WTC11 (cell line): ENCODE results near the gene PARD3B.

Source experiments
- ATF1 ChIP-seq: sonication (generic); formaldehyde crosslinking; IDR thresholded peaks from 2 replicates; pipeline ENCODE4 v1.8.1; 2023; ENCODE audit warnings: mild to moderate bottlenecking, moderate library complexity, missing genetic modification reagents
- ATF2 ChIP-seq: sonication (generic); formaldehyde crosslinking; IDR thresholded peaks from 2 replicates; pipeline ENCODE4 v1.8.1; 2022; ENCODE audit warnings: low read depth, missing genetic modification reagents, borderline replicate concordance
- E2F4 ChIP-seq: sonication (generic); formaldehyde crosslinking; IDR thresholded peaks from 2 replicates; pipeline ENCODE4 v1.8.1; 2022; ENCODE audit warnings: low read depth, mild to moderate bottlenecking, moderate library complexity, missing genetic modification reagents, borderline replicate concordance
- ELF4 ChIP-seq: sonication (generic); formaldehyde crosslinking; IDR thresholded peaks from 2 replicates; pipeline ENCODE4 v1.8.1; 2022; ENCODE audit warnings: low read depth, mild to moderate bottlenecking, moderate library complexity, missing genetic modification reagents
- FOXK1 ChIP-seq: sonication (generic); formaldehyde crosslinking; IDR thresholded peaks from 2 replicates; pipeline ENCODE4 v1.8.0; 2022; ENCODE audit warnings: mild to moderate bottlenecking, moderate library complexity, missing genetic modification reagents
- HMGXB4 ChIP-seq: sonication (generic); formaldehyde crosslinking; IDR thresholded peaks from 2 replicates; pipeline ENCODE4 v1.8.1; 2023; ENCODE audit warnings: mild to moderate bottlenecking, moderate library complexity, missing genetic modification reagents
- JAZF1 ChIP-seq: fragments of 250-450 bp; sonication (Bioruptor Pico); IDR thresholded peaks from 2 replicates; pipeline ENCODE4 v1.9.0; 2021; ENCODE audit warnings: moderate library complexity, mild to moderate bottlenecking, inconsistent platforms
- NR2C2 ChIP-seq: sonication (generic); formaldehyde crosslinking; IDR thresholded peaks from 2 replicates; pipeline ENCODE4 v1.8.0; 2022; ENCODE audit warnings: mild to moderate bottlenecking, missing genetic modification reagents
- RELA ChIP-seq: sonication (generic); formaldehyde crosslinking; IDR thresholded peaks from 2 replicates; pipeline ENCODE4 v1.8.1; 2022; ENCODE audit warnings: missing genetic modification reagents, mild to moderate bottlenecking, borderline replicate concordance
- SP1 ChIP-seq: sonication (generic); formaldehyde crosslinking; conservative IDR thresholded peaks from 2 replicates; pipeline ENCODE4 v1.8.1; 2022; ENCODE audit warnings: missing genetic modification reagents
- TF ChIP-seq, protein P1 (sequence below): fragments of 200-600 bp; IDR thresholded peaks from 2 replicates; pipeline ENCODE4 v1.8.0; 2022; ENCODE audit warnings: antibody characterized with exemption
- TF ChIP-seq, protein P2 (sequence below): sonication (generic); formaldehyde crosslinking; IDR thresholded peaks from 2 replicates; pipeline ENCODE4 v1.8.1; 2023; ENCODE audit warnings: mild to moderate bottlenecking, missing genetic modification reagents
- TF ChIP-seq, protein P3 (sequence below): fragments of 250-450 bp; sonication (Bioruptor Pico); IDR thresholded peaks from 2 replicates; pipeline ENCODE4 v1.9.0; 2021; ENCODE audit warnings: mild to moderate bottlenecking

- TF ChIP-seq, protein P1, sequence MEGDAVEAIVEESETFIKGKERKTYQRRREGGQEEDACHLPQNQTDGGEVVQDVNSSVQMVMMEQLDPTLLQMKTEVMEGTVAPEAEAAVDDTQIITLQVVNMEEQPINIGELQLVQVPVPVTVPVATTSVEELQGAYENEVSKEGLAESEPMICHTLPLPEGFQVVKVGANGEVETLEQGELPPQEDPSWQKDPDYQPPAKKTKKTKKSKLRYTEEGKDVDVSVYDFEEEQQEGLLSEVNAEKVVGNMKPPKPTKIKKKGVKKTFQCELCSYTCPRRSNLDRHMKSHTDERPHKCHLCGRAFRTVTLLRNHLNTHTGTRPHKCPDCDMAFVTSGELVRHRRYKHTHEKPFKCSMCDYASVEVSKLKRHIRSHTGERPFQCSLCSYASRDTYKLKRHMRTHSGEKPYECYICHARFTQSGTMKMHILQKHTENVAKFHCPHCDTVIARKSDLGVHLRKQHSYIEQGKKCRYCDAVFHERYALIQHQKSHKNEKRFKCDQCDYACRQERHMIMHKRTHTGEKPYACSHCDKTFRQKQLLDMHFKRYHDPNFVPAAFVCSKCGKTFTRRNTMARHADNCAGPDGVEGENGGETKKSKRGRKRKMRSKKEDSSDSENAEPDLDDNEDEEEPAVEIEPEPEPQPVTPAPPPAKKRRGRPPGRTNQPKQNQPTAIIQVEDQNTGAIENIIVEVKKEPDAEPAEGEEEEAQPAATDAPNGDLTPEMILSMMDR: no peak
- no peak for TF ChIP-seq E2F4
- TF ChIP-seq, protein P2, sequence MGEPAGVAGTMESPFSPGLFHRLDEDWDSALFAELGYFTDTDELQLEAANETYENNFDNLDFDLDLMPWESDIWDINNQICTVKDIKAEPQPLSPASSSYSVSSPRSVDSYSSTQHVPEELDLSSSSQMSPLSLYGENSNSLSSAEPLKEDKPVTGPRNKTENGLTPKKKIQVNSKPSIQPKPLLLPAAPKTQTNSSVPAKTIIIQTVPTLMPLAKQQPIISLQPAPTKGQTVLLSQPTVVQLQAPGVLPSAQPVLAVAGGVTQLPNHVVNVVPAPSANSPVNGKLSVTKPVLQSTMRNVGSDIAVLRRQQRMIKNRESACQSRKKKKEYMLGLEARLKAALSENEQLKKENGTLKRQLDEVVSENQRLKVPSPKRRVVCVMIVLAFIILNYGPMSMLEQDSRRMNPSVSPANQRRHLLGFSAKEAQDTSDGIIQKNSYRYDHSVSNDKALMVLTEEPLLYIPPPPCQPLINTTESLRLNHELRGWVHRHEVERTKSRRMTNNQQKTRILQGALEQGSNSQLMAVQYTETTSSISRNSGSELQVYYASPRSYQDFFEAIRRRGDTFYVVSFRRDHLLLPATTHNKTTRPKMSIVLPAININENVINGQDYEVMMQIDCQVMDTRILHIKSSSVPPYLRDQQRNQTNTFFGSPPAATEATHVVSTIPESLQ (CRISPR knock-in tag): no peak
- no peak for TF ChIP-seq JAZF1 (CRISPR knock-in tag)
- no peak for TF ChIP-seq ATF1
- no peak for TF ChIP-seq NR2C2 (CRISPR knock-in tag)
- no peak for TF ChIP-seq ATF2 (CRISPR knock-in tag)
- TF ChIP-seq RELA: no peak
- TF ChIP-seq FOXK1: no peak
- TF ChIP-seq ELF4 (CRISPR knock-in tag): no peak
- no peak for TF ChIP-seq HMGXB4
- TF ChIP-seq, protein P3, sequence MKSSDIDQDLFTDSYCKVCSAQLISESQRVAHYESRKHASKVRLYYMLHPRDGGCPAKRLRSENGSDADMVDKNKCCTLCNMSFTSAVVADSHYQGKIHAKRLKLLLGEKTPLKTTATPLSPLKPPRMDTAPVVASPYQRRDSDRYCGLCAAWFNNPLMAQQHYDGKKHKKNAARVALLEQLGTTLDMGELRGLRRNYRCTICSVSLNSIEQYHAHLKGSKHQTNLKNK (CRISPR knock-in tag): no peak
- no peak for TF ChIP-seq SP1
Measured at GRCh38 chr2:205461169-205461568, 915.9 kb downstream of the PARD3B start.
